ENCODE data around the gene RALGPS1.
"Not testable (repeated sequence)": the region's sequence is repeated elsewhere in the genome, so short reads cannot be mapped to it uniquely, and the experiment has no call there.

RALGPS1 gene

GRCh38 chr9:126991183-126991582 lies 76.6 kb downstream of the RALGPS1 start:
- no peak for DNase-seq

DNA sequence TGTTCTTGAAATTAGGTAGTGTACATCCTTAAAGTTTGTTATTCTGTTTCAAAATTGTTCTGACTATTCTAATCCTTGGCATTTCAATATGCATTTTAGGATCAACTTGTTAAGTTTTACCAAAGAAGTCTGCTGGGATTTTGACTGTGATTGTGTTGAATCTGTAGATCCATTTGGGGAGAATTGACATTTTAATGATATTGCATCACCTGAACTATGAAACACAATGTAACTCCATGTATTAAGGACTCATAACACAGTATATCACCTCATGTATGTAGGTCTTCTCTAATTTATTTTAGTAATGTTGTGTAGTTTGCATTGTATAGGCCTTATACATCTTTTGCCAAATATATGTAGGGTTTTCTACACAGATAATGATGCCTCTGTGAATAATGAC lies 77.8 kb downstream of the RALGPS1 start:
- no peak for DNase-seq

DNA sequence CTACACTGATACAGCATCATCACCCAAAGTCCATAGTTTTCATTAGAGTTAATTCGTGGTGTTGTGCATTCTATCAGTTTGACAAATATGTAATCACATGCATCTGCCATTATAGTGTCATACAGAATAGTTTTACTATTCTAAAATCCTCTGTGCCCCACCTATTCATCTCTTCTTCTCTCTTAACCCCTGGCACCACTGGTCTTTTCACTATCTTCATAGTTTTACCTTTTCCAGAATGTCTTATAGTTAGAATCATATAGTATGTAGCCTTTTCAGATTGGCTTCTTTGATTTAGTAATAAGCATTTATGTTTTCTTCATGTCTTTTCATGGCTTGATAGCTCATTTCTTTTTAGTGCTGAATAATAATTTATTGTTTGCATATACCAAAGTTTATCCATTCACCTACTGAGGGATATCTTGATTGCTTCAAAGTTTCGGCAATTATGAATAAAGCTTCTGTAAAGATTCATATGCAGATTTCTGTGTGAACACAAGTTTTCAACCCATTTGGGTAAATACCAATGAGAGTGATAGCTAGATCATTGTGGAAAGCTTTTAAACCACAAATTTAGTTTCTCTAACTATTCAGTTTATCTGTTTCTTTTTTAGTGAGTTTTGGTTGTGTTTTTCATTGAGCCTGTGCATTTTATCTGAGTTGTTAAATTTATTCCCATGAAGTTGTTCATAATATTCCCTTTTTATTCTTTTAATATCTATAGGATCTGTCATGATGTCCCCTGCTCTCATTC lies 84.9 kb downstream of the RALGPS1 start:
- DNase-seq: no peak

DNA sequence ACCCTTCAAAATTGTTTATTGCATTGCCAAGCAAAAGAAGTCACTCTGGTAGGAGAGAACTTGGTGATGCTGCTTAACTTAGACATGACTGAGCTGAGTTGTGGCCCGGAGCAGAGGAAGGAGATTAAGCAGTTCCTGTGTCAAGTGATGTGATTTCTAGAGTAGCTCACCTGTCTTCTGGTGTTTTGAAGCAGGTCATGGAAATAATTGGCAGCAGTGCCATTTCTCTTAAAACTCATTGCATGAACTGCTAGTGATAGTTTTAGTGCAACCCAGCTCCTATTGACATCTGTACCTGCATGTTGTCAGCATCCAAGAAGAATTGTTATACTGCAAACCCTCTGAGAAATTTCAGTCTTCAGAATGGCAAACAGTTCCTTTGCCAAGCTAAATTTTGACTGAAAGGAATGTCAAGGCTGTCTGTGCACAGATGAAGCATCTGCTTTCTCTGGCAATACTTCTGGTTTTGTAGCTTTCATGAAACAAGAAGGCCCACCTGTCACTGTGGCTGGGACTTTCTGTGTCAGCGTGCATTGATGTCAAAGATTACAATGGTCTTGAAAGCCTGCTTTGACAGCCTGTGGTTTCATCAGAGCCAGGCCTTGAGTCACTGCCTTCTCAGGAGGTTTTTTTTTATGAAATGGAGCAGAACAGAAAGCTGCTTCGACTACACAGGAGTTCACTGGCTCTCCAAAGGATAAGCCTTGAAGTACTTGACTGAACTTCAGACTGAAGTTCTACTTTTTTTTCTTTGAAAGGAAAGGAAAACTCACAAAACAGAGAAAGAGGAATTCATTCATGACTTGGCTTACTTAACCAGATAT lies 90.6 kb downstream of the RALGPS1 start:
- DNase-seq: no peak

DNA sequence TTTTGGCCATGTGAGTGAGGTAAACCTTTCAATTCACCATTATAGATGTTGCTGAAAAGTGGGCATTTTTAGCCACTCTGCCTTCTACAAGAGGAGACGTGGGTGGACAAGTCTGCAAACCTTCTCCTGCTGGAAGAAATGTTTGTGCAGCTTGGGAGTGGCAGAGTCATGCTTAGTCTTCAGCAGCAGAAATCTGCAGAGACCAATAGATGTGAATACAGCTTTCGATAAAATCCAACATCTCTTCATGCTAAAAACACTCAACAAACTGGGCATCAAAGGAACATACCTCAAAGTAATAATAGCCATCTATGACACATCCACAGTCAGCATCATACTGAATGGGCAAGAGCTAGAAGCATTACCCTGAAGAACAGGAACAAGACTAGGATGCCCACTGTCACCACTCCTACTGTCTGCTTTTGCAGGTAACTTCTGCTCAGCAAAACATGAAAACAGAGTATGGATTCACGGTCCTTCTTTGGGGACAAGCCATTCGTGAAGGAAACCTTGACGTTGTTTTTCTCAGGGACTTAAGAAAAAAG lies 91.3 kb downstream of the RALGPS1 start:
- DNase-seq: no peak

- no peak for DNase-seq
Observed at GRCh38 chr9:127007638-127008037, 93.1 kb downstream of the RALGPS1 start.

DNA sequence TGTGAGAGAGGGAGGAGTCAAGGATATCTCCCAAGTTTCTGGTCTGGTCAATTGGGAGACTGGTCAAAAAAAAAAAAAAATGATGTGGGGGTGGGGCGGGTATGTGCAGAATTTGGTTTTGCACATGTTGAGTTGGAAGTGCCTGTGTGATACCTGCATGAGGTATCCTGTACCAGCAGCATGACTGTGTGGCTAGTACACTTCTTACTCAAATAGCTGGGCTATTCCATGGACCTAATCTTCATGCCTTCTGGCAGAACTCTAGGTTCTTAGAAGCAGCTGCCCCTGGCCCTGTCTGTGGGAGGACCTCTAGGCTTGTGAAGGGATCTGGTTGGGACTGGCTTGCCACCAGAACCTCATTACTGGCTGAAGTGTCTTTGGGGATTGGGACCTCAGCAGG lies 93.5 kb downstream of the RALGPS1 start:
- DNase-seq: no peak

GRCh38 chr9:127011772-127012171 lies 97.2 kb downstream of the RALGPS1 start:
- no peak for DNase-seq

DNA sequence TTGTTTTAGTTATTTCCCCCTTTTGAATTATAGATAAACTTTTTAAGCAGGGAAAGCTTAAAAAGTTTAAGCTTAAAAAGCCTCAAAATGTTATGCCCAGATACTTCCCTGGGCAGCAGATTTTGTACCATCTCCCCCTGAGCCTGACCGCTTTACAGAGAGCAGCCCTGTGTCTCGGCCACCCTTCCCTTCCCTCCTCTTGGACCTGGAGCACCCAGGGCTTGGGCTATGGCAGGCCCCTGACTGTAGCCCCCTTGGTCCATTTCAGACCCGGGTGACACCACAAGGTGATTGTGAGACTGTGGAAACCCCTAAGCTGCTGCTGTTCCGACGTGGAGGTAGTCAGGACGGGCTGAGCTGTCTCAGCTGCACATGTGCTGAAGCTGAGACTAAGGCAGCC lies 97.7 kb downstream of the RALGPS1 start:
- DNase-seq: no peak

GRCh38 chr9:127013597-127013996 lies 99.0 kb downstream of the RALGPS1 start:
- no peak for DNase-seq

- DNase-seq: no peak
Observed at GRCh38 chr9:127014216-127014909, 99.8 kb downstream of the RALGPS1 start.

GRCh38 chr9:127014910-127015540 lies 100.4 kb downstream of the RALGPS1 start:
- no peak for DNase-seq

DNA sequence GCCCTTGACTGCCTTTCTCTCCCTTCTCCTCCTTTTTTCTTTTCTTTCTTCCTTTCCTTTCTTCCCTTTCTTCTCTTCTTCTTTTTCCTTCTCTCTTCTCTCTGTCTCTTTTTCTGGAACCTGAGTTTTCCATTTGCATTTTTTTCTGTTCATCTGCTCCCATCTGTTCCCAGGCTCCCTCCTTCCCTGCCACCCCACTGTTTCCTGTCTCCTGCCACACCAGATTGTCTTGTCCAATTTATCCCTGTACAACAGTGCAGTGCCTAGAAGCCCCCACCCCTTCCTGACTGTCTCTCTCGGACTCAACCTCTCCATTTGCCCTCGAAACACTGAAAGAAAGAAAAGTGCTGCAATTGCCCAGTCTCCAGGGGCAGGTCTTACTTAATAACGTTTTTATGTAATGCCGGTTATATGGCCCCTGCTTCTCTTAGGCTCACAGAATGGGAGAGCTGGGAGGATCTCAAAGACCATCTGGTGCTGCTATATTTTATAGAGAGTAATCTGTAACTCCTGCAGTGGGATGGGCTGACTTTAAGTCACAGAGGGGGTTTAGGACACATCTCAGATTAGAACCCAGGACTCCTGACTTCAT lies 101.4 kb downstream of the RALGPS1 start:
- DNase-seq: no peak

GRCh38 chr9:127017979-127018378 lies 103.4 kb downstream of the RALGPS1 start:
- not testable (repeated sequence) for DNase-seq

DNA sequence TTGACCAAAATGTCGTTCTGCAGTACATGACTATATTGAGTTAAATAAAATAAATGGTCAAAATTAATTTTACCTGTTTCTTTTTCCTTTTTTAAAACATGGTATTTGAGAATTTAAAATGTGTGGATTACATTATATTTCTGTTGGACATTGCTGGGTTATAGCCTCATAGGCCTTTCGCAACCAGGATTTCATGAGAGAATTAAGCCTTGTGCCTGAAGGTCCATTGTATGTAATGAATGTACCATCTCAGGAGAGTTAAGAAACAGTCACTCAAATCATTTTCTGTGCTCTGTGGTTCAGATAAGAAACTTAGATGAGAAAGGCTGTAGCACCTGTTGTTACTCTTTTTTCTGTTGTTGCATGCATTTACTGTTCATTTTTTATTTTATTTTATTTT lies 104.4 kb downstream of the RALGPS1 start:
- no peak for DNase-seq

- no peak for DNase-seq
Observed at GRCh38 chr9:127020036-127020801, 105.6 kb downstream of the RALGPS1 start.

DNA sequence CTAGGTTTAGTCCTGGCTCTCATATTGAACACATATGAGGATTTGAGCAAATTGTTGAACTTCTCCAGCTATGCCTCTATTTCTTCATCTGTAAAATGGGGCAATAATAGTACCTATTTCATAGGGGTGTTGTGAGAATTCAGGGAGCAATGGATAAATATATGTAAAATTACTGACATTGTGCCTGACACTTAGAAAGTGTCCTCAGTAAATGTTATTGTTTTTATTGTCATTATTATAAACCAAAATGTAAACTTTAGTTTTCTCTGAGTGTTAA lies 106.2 kb downstream of the RALGPS1 start:
- no peak for DNase-seq

DNA sequence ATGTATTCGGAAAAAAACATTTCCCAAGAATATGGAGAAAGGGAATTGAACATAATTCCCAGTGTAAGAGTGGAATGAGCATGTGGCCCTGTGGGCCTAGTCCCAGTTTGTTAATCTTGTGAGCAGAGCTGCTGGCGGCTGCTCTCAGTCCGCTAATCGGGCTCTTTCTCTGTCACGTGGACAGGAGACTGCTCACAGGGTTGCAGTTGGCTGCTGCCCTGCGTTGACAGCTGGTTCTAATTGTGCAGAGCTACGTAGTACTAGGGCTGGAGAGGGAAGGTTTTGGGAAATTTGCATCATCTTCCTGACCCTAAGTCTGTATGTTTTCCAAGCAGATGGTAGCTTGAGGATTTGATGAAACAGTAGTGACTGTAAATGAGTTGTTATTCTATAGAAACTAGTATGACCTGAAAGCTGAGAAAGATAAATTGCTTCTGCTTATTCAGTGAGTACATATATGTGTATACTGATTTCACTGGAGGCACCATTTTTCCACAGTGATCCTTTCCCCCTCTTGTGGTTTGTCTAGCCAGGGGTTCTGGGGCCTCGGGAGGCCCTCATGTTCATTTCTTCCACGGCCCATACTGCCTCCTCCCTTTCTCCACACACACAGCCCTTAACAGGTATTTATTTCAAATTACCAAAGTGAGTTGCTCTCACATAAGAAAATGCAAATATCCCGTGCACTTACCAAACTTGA lies 107.2 kb downstream of the RALGPS1 start:
- no peak for DNase-seq

GRCh38 chr9:127022913-127023660 lies 108.5 kb downstream of the RALGPS1 start:
- DNase-seq: no peak

DNA sequence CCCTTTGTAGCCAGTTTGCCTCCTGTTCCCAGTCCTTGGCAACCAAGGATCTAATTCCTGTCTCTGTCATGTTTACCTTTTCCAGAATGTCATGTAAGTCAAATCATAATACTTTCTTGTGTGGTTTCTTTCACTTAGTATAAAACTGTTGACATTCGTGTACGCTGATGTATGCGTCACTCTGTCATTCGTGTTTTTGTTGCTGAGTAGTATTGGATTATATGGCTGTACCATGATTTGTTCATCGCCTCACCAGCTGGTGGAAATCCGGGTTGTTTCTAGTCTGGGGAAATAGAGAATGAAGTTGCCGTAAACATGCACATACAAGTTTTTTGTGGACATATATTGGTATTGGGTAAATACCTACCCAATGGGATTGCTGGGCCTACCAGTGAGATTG lies 110.5 kb downstream of the RALGPS1 start:
- no peak for DNase-seq

DNA sequence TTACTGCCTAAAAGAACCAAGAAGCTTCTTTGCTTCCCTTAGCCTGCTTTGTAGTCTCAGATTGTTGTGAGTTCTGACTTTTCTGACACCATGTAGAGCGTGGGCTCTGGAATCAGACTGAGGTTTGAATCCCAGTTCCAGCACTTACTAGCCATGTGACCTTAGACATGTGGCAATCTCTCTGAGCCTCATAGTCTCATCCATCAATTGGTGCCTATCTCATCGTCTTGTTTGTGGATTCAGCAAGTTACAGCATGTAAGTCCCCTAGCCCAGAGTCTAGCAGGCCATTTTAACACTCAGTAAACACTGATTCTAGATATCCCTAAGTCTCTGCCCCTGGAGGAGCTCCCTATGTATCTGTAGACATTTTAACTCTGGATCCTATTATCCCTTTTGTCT lies 113.1 kb downstream of the RALGPS1 start:
- no peak for DNase-seq

Measured in NCI-H1436 (cell line).